SK-N-SH treated with all-trans-retinoic acid at 6 μM for 48 hours (cell line): Measurements from ENCODE around the gene MAP10.

Experiments
- TOX ChIP-seq: fragments of 250-450 bp; sonication (Bioruptor Pico); IDR thresholded peaks from 2 replicates; pipeline ENCODE4 v1.8.0; 2021; ENCODE audit warnings: mild to moderate bottlenecking, moderate library complexity, borderline replicate concordance
- ZFP30 ChIP-seq: fragments of 450-650 bp; formaldehyde crosslinking; IDR thresholded peaks from 2 replicates; pipeline ENCODE4 v1.5.0; 2022; ENCODE audit warnings: mild to moderate bottlenecking, moderate library complexity
- ZNF8 ChIP-seq: fragments of 450-650 bp; formaldehyde crosslinking; IDR thresholded peaks from 2 replicates; pipeline ENCODE4 v1.5.0; 2020; ENCODE audit warnings: mild to moderate bottlenecking, moderate library complexity

DNA sequence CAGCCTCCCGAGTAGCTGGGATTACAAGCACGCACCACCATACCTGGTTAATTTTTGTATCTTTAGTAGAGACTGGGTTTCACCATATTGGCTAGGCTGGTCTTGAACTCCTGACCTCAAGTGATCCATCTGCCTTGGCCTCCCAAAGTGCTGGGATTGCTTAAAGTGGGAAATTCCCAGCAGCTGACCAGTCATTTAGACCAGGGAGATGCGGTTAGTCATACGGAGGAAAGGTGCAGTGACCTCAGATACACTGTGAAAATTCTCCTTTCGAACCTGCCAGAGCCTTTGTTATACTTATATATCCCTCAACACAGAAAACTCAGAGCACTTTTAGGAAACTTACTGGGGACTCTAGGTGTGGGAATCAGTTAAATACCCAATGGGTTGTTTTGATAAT is 39.6 kb downstream of the MAP10 start:
- TF ChIP-seq ZFP30 (CRISPR knock-in tag) (no peak), TOX (CRISPR knock-in tag) (no peak), ZNF8 (CRISPR knock-in tag) (no peak)
